C4-2B (cell line): ENCODE measurements around the gene SYT2.
"Not testable (repeated sequence)": the region's sequence is repeated elsewhere in the genome, so short reads cannot be mapped to it uniquely, and the experiment has no call there.

Source experiments
- H3K27ac ChIP-seq: fragments of 450-650 bp; 2 replicates; pipeline ENCODE4 v1.5.1; 2017
- CTCF ChIP-seq: fragments of 450-650 bp; conservative IDR thresholded peaks from 2 replicates; pipeline ENCODE4 v1.5.1; 2017; ENCODE audit warnings: mild to moderate bottlenecking
- ZFX ChIP-seq: fragments of 450-650 bp; IDR thresholded peaks from 2 replicates; pipeline ENCODE4 v1.6.1; 2017

SYT2 gene

GRCh38 chr1:202639500-202639899 is 70.8 kb downstream of the SYT2 start:
- TF ChIP-seq ZFX (no peak), CTCF (no peak)

GRCh38 chr1:202638701-202639305 is 71.5 kb downstream of the SYT2 start:
- not testable (repeated sequence) for H3K27ac ChIP-seq

More at GRCh38 chr1:202639500-202639899, 70.8 kb downstream of the SYT2 start:
- no peak overlapping the region for H3K27ac ChIP-seq

- H3K27ac ChIP-seq, result no peak overlapping the region
- TF ChIP-seq CTCF (no peak), ZFX (no peak)
Observed at GRCh38 chr1:202638019-202638700, 72.1 kb downstream of the SYT2 start.

- H3K27ac ChIP-seq, result not testable (repeated sequence)
Observed at GRCh38 chr1:202637321-202638018, 72.8 kb downstream of the SYT2 start.

GRCh38 chr1:202636171-202636570 is 74.1 kb downstream of the SYT2 start:
- not testable (repeated sequence) for H3K27ac ChIP-seq

- TF ChIP-seq ZFX (no peak), CTCF (no peak)
- H3K27ac ChIP-seq, result no peak overlapping the region
Observed at GRCh38 chr1:202632241-202632640, 78.0 kb downstream of the SYT2 start.

- TF ChIP-seq CTCF (no peak), ZFX (no peak)
- H3K27ac ChIP-seq, result no peak overlapping the region
Observed at GRCh38 chr1:202631076-202631923, 79.0 kb downstream of the SYT2 start.

- no peak overlapping the region for H3K27ac ChIP-seq
- TF ChIP-seq ZFX, result no peak
- no peak for TF ChIP-seq CTCF
Observed at GRCh38 chr1:202630541-202630940, 79.7 kb downstream of the SYT2 start.

- H3K27ac ChIP-seq, result not testable (repeated sequence)
Observed at GRCh38 chr1:202630096-202630495, 80.2 kb downstream of the SYT2 start.

- H3K27ac ChIP-seq, result not testable (repeated sequence)
Observed at GRCh38 chr1:202629257-202629811, 80.9 kb downstream of the SYT2 start.
